ENCODE results near the gene SCYL3.
"Not testable (repeated sequence)": the region's sequence is repeated elsewhere in the genome, so short reads cannot be mapped to it uniquely, and the experiment has no call there.

Gene SCYL3

GRCh38 chr1:169835647-169836046 lies 58.0 kb downstream of the SCYL3 start:
- no peak overlapping the region for H3K27ac Mint-ChIP-seq
- no peaks in the 10 kb centered on the region for H3K4me1 Mint-ChIP-seq (ENCODE audit: low read depth)
- no peak overlapping the region for H3K4me3 Mint-ChIP-seq
- no peaks in the 10 kb centered on the region for H3K27me3 Mint-ChIP-seq
- peaks cover 82% of the 10 kb centered on the region for H3K36me3 Mint-ChIP-seq (ENCODE audit: low read depth)
- peaks cover 9% of the 10 kb centered on the region for H3K9me3 Mint-ChIP-seq

DNA sequence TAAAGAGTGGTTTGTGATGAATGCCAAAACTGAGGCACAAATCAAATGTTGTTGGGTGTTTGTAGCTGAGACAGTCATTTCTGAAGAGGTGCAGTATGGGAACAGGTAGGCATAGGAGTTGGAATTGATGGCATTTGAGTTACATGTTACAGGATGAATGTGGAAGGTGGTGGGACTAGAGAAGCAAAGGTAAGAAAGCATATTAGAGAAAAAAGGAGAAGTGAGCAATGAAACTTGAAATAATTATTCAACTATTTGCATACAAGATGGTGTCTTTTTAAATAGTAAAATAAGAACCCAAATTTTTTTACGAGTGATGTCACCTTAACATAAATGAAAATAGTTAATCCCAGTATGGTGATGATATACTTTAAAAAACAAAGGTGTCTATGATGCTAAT lies 58.8 kb downstream of the SCYL3 start:
- Mint-ChIP-seq H3K9me3 (peaks cover 9% of the 10 kb centered on the region), H3K27me3 (no peaks in the 10 kb centered on the region), H3K4me3 (no peak overlapping the region), H3K36me3 (ENCODE audit: low read depth) (peaks cover 80% of the 10 kb centered on the region), H3K4me1 (ENCODE audit: low read depth) (no peaks in the 10 kb centered on the region), H3K27ac (no peak overlapping the region)

GRCh38 chr1:169833179-169833901 lies 60.4 kb downstream of the SCYL3 start:
- no peak overlapping the region for H3K27ac Mint-ChIP-seq
- no peaks in the 10 kb centered on the region for H3K27me3 Mint-ChIP-seq
- no peaks in the 10 kb centered on the region for H3K4me1 Mint-ChIP-seq (ENCODE audit: low read depth)
- H3K36me3 Mint-ChIP-seq (ENCODE audit: low read depth) = peaks cover 77% of the 10 kb centered on the region
- H3K4me3 Mint-ChIP-seq = no peak overlapping the region
- H3K9me3 Mint-ChIP-seq = no peaks in the 10 kb centered on the region

DNA sequence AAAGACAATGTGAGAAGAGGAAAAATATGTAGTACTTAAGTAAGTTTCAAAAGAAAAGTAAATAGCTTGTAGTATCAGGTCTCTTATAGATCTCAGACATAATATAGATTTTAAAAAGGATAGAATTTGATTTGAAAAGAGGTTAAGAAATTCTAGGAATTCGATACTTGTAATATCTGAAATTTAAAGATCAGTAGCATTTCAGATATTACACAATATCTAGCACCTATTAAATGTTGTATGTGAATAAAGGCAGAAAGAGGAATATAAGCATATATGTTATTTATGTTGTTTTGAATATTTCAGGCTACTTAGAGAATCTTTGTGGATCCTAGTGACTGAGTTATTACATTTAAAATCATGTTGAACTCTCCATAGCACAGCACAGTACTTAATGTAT lies 64.0 kb downstream of the SCYL3 start:
- no peak overlapping the region for H3K4me3 Mint-ChIP-seq
- no peaks in the 10 kb centered on the region for H3K4me1 Mint-ChIP-seq (ENCODE audit: low read depth)
- H3K27ac Mint-ChIP-seq = no peak overlapping the region
- H3K27me3 Mint-ChIP-seq = no peaks in the 10 kb centered on the region
- peaks cover 69% of the 10 kb centered on the region for H3K36me3 Mint-ChIP-seq (ENCODE audit: low read depth)
- H3K9me3 Mint-ChIP-seq = no peaks in the 10 kb centered on the region

DNA sequence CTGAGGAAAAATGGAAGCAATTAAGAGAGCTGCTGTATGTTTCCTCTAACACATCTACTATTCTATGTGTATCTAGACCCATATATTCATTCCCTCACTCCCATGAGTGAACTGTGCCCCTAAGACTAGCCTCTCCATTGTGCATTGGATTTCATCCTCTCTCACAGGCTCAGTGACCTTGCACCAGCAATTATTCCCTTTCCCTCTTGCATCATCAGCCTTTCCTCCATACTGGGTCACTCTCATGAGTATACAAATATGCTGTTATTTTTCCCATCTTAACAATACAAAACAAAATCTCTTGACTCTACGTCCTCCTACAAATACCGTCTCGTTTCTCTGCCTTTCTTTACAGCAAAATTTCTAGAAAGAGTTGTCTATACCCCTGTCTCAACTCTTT lies 69.5 kb downstream of the SCYL3 start:
- no peak overlapping the region for H3K27ac Mint-ChIP-seq

GRCh38 chr1:169821500-169821899 lies 72.2 kb downstream of the SCYL3 start:
- H3K9me3 Mint-ChIP-seq = no peaks in the 10 kb centered on the region
- no peak overlapping the region for H3K4me3 Mint-ChIP-seq
- no peak overlapping the region for H3K27ac Mint-ChIP-seq
- H3K36me3 Mint-ChIP-seq (ENCODE audit: low read depth) = peaks cover 35% of the 10 kb centered on the region
- no peaks in the 10 kb centered on the region for H3K4me1 Mint-ChIP-seq (ENCODE audit: low read depth)
- H3K27me3 Mint-ChIP-seq = no peaks in the 10 kb centered on the region

More for the DNA sequence above, 69.5 kb downstream of the SCYL3 start:
- no peaks in the 10 kb centered on the region for H3K9me3 Mint-ChIP-seq
- no peaks in the 10 kb centered on the region for H3K27me3 Mint-ChIP-seq
- H3K36me3 Mint-ChIP-seq (ENCODE audit: low read depth) = peaks cover 43% of the 10 kb centered on the region
- no peaks in the 10 kb centered on the region for H3K4me1 Mint-ChIP-seq (ENCODE audit: low read depth)
- no peak overlapping the region for H3K4me3 Mint-ChIP-seq

DNA sequence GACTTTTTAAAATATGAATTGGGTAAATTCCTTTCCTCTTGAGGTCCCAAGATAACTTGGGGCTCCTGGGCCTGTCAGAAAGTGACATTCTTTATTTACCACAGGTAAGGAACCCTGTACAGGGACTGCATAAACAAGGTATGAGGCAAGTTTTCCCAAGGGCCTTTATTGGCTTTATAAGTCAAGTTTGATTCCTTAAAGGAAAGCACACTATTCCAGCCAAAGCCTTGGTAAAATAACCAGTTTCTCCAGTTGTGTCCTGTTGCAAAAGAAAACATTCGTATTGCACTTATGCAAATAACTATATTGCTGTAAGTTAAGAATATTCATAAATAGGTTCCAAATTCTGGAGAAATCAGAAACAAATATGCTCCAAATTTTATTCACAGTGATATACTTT lies 77.1 kb downstream of the SCYL3 start:
- H3K27me3 Mint-ChIP-seq = no peaks in the 10 kb centered on the region
- no peak overlapping the region for H3K27ac Mint-ChIP-seq
- peaks cover 43% of the 10 kb centered on the region for H3K36me3 Mint-ChIP-seq (ENCODE audit: low read depth)

GRCh38 chr1:169814265-169814664 lies 79.4 kb downstream of the SCYL3 start:
- Mint-ChIP-seq H3K9me3 (no peaks in the 10 kb centered on the region), H3K27ac (no peak overlapping the region), H3K4me1 (ENCODE audit: low read depth) (no peaks in the 10 kb centered on the region), H3K27me3 (no peaks in the 10 kb centered on the region), H3K4me3 (no peak overlapping the region), H3K36me3 (ENCODE audit: low read depth) (peaks cover 46% of the 10 kb centered on the region)

More for the DNA sequence above, 77.1 kb downstream of the SCYL3 start:
- Mint-ChIP-seq H3K9me3 (no peaks in the 10 kb centered on the region), H3K4me1 (ENCODE audit: low read depth) (no peaks in the 10 kb centered on the region), H3K4me3 (no peak overlapping the region)

DNA sequence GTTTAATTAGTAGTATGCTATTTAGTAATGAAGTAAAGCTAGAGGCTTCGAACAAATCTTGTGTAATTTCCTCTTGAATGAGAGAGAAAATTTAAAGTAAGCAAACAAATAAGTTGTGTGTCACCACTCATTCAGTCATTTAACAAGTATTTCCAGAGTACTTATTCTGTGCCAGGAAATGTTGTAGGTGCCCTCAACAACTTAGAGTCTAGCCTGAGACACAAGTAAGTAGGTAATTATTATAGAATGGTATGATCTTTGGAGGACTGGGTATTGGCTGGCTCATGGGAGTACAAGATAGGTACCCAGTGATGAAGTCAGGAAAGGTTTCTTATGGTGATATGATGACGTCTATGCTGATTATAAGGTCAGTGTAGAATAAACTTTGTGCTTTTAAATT lies 81.6 kb downstream of the SCYL3 start:
- no peaks in the 10 kb centered on the region for H3K27me3 Mint-ChIP-seq
- H3K4me3 Mint-ChIP-seq = no peak overlapping the region
- no peak overlapping the region for H3K27ac Mint-ChIP-seq
- H3K9me3 Mint-ChIP-seq = no peaks in the 10 kb centered on the region
- peaks cover 53% of the 10 kb centered on the region for H3K36me3 Mint-ChIP-seq (ENCODE audit: low read depth)
- no peaks in the 10 kb centered on the region for H3K4me1 Mint-ChIP-seq (ENCODE audit: low read depth)

DNA sequence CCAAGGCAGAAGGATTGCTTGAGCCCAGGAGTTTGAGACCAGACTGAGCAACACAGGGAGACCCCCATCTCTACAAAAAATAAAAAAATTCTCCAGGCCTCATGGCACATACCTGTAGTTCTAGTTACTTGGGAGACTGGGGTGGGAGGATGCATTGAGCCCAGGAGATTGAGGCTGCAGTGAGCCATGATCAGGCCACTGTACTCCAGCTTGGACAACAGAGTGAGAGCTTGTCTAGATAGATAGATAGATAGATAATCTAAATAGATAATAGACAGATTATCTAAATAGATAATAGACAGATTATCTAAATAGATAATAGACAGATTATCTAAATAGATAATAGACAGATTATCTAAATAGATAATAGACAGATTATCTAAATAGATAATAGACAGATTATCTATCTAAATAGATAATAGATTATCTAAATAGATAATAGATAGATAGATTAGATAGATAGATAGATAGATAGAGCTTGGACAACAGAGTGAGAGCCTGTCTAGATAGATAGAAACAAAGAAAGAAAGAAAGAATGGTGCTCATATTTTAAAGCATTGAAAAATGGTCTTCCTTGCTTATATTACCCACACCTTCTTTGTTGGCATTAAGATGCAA lies 82.2 kb downstream of the SCYL3 start:
- not testable (repeated sequence) for H3K27me3 Mint-ChIP-seq, H3K4me3 Mint-ChIP-seq
- H3K36me3 Mint-ChIP-seq (ENCODE audit: low read depth) = peaks cover 55% of the 10 kb centered on the region

DNA sequence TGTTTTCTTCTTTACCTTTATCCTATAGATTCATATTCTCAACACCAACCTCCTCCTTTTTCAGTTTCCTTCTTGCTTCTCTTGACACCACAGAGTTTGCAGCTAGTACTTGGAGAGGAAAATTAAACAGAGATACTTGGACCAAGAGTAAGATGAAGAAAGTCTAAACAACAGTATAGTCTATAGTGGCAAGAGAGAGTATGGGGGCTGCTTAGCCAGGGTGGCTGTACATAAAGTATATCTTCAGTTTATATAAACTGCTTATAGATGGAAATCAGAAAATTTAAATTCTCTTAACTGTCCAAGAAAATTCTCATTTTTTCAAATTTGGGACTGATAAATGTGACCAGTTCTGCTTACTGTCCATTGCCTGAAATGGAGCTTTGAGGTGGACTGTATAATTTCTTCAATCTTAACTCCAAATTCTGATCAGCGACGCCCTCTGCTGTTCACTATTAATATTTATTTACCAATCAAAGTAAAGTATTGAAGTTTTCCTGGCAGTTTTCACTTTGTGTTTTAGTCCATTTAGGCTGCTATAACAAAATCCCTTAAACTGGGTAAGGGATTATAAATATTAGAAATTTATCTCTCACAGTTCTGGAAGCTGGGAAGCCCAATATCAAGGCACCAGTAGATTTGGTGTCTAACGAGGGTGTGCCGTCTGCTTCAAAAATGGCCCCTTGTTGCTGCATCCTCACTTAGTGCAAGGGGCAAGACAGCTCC lies 84.2 kb downstream of the SCYL3 start:
- Mint-ChIP-seq H3K4me1 (ENCODE audit: low read depth) (no peaks in the 10 kb centered on the region), H3K27ac (no peak overlapping the region), H3K9me3 (no peaks in the 10 kb centered on the region), H3K4me3 (no peak overlapping the region), H3K36me3 (ENCODE audit: low read depth) (peaks cover 44% of the 10 kb centered on the region), H3K27me3 (no peaks in the 10 kb centered on the region)

More for the DNA sequence above, 82.2 kb downstream of the SCYL3 start:
- H3K27ac Mint-ChIP-seq; H3K4me1 Mint-ChIP-seq (ENCODE audit: low read depth); H3K9me3 Mint-ChIP-seq: not testable (repeated sequence)

DNA sequence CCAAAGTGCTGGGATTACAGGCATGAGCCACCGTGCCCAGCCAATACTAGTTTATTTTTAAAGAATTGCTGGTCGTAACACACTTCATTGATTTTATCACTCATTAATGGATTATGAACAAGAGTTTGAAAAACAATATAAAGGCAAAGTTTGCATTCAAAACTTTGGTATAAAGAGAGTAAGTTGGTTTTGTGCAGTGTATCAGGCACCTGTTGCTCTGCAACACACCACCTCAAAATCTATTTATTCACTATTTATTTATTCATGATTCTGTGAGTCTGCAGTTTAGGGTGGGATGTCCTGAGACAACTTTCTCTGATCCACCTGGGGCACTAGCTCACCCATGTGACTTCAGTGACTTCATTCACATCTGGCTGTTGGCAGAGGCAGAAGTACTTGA lies 88.8 kb downstream of the SCYL3 start:
- no peaks in the 10 kb centered on the region for H3K27me3 Mint-ChIP-seq
- no peak overlapping the region for H3K27ac Mint-ChIP-seq
- H3K36me3 Mint-ChIP-seq (ENCODE audit: low read depth) = peaks cover 52% of the 10 kb centered on the region
- H3K4me1 Mint-ChIP-seq (ENCODE audit: low read depth) = no peaks in the 10 kb centered on the region
- H3K4me3 Mint-ChIP-seq = no peak overlapping the region
- no peaks in the 10 kb centered on the region for H3K9me3 Mint-ChIP-seq

GRCh38 chr1:169802888-169803287 lies 90.8 kb downstream of the SCYL3 start:
- Mint-ChIP-seq H3K4me1 (ENCODE audit: low read depth) (peaks cover under 1% of the 10 kb centered on the region), H3K9me3 (no peaks in the 10 kb centered on the region), H3K36me3 (ENCODE audit: low read depth) (peaks cover 47% of the 10 kb centered on the region), H3K27me3 (no peaks in the 10 kb centered on the region), H3K27ac (no peak overlapping the region), H3K4me3 (no peak overlapping the region)

Measured in stimulated activated naive CD8-positive, alpha-beta T cell treated with anti-CD3 and anti-CD28 coated beads, Interleukin-15, Interleukin-2, amounts not matched to agents 100 ng/mL and 50 ng/mL, for 24 hours (primary cell).